Effector memory CD4-positive, alpha-beta T cell (primary cell): ENCODE measurements around the gene TMCC1.

Experiments used
- DNase-seq, 3 donors: peaks; one replicate each; pipeline ENCODE4 v3.0.0-alpha.2; 2020
- H3K27ac ChIP-seq: 2 replicates; pipeline ENCODE4 v1.7.0; 2013; ENCODE audit warnings: mild to moderate bottlenecking, low read length, moderate library complexity; ENCODE audit not compliant: insufficient read depth, poor library complexity, severe bottlenecking
- H3K27me3 ChIP-seq: replicated peaks from 2 replicates; pipeline ENCODE4 v1.7.0; 2013; ENCODE audit warnings: mild to moderate bottlenecking, low read length; ENCODE audit not compliant: insufficient read depth, control insufficient read depth, poor library complexity, severe bottlenecking
- H3K36me3 ChIP-seq: 2 replicates; pipeline ENCODE4 v1.7.0; 2013; ENCODE audit warnings: mild to moderate bottlenecking, low read length, moderate library complexity; ENCODE audit not compliant: control insufficient read depth, insufficient read depth
- H3K4me1 ChIP-seq: 2 replicates; pipeline ENCODE4 v1.7.0; 2013; ENCODE audit warnings: low read length, mild to moderate bottlenecking; ENCODE audit not compliant: control insufficient read depth, insufficient read depth, poor library complexity, severe bottlenecking
- H3K4me3 ChIP-seq: 2 replicates; pipeline ENCODE4 v1.7.0; 2013; ENCODE audit warnings: low read length, low read depth, mild to moderate bottlenecking; ENCODE audit not compliant: insufficient read depth, poor library complexity, severe bottlenecking
- H3K9me3 ChIP-seq: 2 replicates; pipeline ENCODE4 v1.7.0; 2013; ENCODE audit warnings: mild to moderate bottlenecking, low read length, moderate library complexity; ENCODE audit not compliant: control insufficient read depth
- total RNA-seq, 3 donors: gene quantifications; one replicate each; lab custom pipeline; 2026; lab: John Stamatoyannopoulos, UW

TMCC1 gene
- total RNA-seq: 27.8 to 34.9 (median 30.5) reads per million in 3 donors

- H3K36me3 ChIP-seq: no peaks in the 10 kb centered on the region
- peak within 1 kb of the TSS; percentile 81 for H3K27ac ChIP-seq
- DNase-seq: peak; percentile 82 to 86 (median 84)
- peaks cover 14% of the 10 kb centered on the region for H3K4me1 ChIP-seq
- H3K9me3 ChIP-seq: no peaks in the 10 kb centered on the region
- no peaks in the 10 kb centered on the region for H3K27me3 ChIP-seq
- peak within 1 kb of the TSS; percentile 79 for H3K4me3 ChIP-seq
Measured at GRCh38 chr3:129893581-129894070, at the start of gene TMCC1. TMCC1 (minus strand) TSS chr3:129893711.

DNA sequence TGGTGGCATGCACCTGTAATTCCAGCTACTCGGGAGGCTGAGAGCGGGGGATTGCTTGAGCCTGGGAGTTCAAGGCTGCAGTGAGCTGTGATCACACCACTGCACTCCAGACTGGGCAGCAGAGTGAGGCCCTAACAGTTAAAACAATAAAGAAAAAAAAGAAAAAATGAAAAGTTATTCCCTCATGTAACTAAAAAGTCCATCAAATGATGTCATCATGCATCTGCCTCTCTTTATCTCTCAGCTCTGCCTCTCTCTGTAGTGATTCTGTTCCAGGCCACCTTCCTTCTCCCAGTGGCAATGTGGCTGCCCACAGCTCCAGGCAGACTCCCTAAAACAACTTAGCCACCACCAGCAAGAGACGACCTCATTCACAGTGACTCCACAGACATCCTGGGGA lies 49.5 kb upstream of the TMCC1 start:
- no peaks in the 10 kb centered on the region for H3K27me3 ChIP-seq
- H3K27ac ChIP-seq: no peak overlapping the region
- DNase-seq: no peak
- H3K4me1 ChIP-seq: no peaks in the 10 kb centered on the region
- H3K4me3 ChIP-seq: no peak overlapping the region
- H3K9me3 ChIP-seq: no peaks in the 10 kb centered on the region
- H3K36me3 ChIP-seq: no peaks in the 10 kb centered on the region

DNA sequence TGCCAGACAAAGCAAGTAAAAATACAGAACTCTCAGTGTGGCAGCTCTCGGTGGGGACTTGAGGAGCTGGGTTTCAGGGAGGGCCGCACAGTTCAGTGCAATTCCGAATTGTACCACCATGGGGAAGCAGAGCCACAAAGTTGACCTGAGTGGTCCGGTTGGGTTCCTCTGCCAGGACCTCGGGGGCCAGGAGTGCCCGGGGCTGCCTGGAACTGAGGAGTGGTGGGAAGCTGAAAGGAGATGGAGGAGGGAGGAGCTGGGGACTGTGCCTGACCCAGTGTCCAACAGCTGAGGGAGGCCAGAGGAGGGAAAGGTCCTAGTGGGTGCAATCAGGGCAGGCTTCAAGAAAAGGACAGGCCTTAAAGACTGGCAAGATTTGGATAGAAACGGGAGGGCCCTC lies 48.8 kb upstream of the TMCC1 start:
- no peaks in the 10 kb centered on the region for H3K9me3 ChIP-seq
- no peaks in the 10 kb centered on the region for H3K27me3 ChIP-seq
- no peak overlapping the region for H3K27ac ChIP-seq
- no peaks in the 10 kb centered on the region for H3K4me1 ChIP-seq
- DNase-seq: no peak
- H3K36me3 ChIP-seq: no peaks in the 10 kb centered on the region
- no peak overlapping the region for H3K4me3 ChIP-seq

GRCh38 chr3:129940086-129940485 lies 46.6 kb upstream of the TMCC1 start:
- no peak overlapping the region for H3K4me3 ChIP-seq
- no peaks in the 10 kb centered on the region for H3K9me3 ChIP-seq
- H3K4me1 ChIP-seq: no peaks in the 10 kb centered on the region
- DNase-seq: no peak
- H3K27ac ChIP-seq: no peak overlapping the region
- H3K36me3 ChIP-seq: no peaks in the 10 kb centered on the region
- no peaks in the 10 kb centered on the region for H3K27me3 ChIP-seq

- Histone ChIP-seq H3K27me3 (no peaks in the 10 kb centered on the region), H3K27ac (no peak overlapping the region), H3K36me3 (no peaks in the 10 kb centered on the region), H3K4me3 (no peak overlapping the region), H3K9me3 (no peaks in the 10 kb centered on the region), H3K4me1 (no peaks in the 10 kb centered on the region)
- DNase-seq: no peak
Measured at GRCh38 chr3:129938140-129938930, 44.8 kb upstream of the TMCC1 start.

- DNase-seq: no peak
- H3K9me3 ChIP-seq: no peaks in the 10 kb centered on the region
- no peaks in the 10 kb centered on the region for H3K27me3 ChIP-seq
- no peaks in the 10 kb centered on the region for H3K36me3 ChIP-seq
- no peaks in the 10 kb centered on the region for H3K4me1 ChIP-seq
- no peak overlapping the region for H3K4me3 ChIP-seq
- no peak overlapping the region for H3K27ac ChIP-seq
Measured at GRCh38 chr3:129937717-129938116, 44.2 kb upstream of the TMCC1 start.

DNA sequence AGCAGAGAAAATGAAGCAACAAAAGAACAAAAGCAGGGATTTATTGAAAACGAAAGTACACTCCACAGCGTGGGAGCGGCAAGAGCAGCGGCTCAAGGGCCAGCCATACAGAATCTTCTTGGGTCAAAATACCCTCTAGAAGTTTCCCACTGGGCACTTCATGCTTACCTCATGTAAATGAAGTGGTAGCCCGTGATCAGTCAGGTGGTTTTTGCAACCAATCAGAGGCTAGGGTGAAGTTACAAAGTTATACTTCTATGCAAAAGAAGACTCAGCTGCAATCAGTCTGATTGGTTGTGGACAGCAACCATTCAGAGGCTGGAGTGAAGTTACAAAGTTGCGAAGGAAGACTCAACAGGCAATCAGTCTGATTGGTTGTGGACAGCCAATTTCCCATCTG lies 43.2 kb upstream of the TMCC1 start:
- Histone ChIP-seq H3K36me3 (no peaks in the 10 kb centered on the region), H3K27me3 (no peaks in the 10 kb centered on the region), H3K27ac (no peak overlapping the region), H3K9me3 (no peaks in the 10 kb centered on the region), H3K4me3 (peak overlapping the region; percentile 48), H3K4me1 (no peaks in the 10 kb centered on the region)
- DNase-seq: peak; percentile 7 to 34 (median 10)

DNA sequence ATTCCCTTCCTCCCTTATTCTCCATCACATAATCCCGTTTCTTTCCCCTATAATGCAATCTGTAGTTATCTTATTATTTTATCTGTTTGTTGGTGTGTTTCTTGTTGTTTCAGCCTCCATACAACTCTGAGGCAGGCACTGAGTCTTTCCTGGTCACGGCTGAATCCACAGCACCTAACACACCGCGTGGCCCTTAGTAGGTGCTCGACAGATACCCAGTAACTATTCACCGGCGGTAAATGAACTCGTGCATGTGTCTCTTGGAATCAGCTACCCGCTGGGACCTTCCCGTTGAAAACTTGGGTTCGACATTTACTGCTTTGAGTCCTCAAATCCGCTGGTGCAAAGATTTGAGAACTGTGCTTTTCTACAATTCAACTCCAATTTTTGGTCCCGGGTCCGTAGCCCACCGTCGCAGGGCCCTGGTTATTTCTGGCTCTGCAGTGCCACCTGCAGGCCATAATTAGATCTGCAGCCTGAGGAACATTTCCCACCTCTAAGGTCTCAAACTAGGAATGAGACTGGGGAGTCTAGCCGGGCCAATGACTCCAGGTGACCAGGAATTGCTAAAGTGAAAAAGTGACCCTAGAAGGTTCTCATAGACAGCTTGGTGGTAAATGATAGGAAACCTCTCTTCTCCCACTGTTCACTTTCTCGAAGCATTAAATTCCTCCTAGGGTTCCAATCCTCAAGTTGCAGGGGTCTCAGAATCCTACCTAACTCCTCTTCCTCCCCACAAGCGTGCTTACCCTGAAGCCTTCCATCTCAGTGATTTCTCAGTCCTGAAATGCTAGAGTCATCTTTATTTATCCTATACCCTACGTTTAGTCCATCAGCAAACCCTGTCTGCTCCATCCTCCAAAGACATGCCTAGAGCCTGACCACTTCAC lies 41.0 kb upstream of the TMCC1 start:
- Histone ChIP-seq H3K27me3 (no peaks in the 10 kb centered on the region), H3K4me1 (no peaks in the 10 kb centered on the region), H3K4me3 (no peak overlapping the region), H3K36me3 (no peaks in the 10 kb centered on the region), H3K9me3 (peaks cover 3% of the 10 kb centered on the region), H3K27ac (no peak overlapping the region)
- DNase-seq: no peak

DNA sequence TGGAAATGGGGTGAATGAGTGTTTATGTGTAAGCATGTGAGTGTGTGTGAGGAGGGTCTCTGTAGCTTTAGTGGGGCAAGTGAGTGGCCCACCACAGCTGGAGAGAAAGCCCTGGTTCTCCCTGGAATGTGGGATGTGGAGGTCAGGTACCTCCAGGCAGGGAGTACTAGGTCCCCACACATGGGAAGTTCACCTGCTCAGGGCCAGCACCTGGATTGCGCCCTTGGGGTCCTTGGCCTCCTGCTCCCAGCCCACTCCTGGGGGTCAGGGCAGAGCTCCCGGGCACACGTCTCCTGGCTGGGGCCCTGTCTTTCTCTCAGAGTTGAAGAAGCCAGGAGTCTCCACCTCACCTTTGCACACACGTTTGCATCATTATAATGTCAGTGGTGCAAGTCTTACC lies 40.0 kb upstream of the TMCC1 start:
- H3K4me1 ChIP-seq: no peaks in the 10 kb centered on the region

GRCh38 chr3:129929383-129929782 lies 35.9 kb upstream of the TMCC1 start:
- Histone ChIP-seq H3K4me3 (no peak overlapping the region), H3K9me3 (peaks cover 3% of the 10 kb centered on the region), H3K4me1 (no peaks in the 10 kb centered on the region), H3K36me3 (no peaks in the 10 kb centered on the region), H3K27me3 (no peaks in the 10 kb centered on the region), H3K27ac (no peak overlapping the region)
- no peak for DNase-seq

More for the DNA sequence above, 40.0 kb upstream of the TMCC1 start:
- Histone ChIP-seq H3K36me3 (no peaks in the 10 kb centered on the region), H3K9me3 (peaks cover 3% of the 10 kb centered on the region), H3K27me3 (no peaks in the 10 kb centered on the region), H3K27ac (no peak overlapping the region), H3K4me3 (no peak overlapping the region)
- no peak for DNase-seq
